ENCODE measurements around the gene ZP3. TPM values are rescaled to one million over a fixed set of nuclear protein-coding genes. Genes with fewer than 3 reads are reported as not detected.

Gene ZP3
- under 1 TPM; 0.25 to 0.47 TPM for total RNA-seq
- polyA plus RNA-seq = under 1 TPM; 0.43 to 0.45 TPM

DNA sequence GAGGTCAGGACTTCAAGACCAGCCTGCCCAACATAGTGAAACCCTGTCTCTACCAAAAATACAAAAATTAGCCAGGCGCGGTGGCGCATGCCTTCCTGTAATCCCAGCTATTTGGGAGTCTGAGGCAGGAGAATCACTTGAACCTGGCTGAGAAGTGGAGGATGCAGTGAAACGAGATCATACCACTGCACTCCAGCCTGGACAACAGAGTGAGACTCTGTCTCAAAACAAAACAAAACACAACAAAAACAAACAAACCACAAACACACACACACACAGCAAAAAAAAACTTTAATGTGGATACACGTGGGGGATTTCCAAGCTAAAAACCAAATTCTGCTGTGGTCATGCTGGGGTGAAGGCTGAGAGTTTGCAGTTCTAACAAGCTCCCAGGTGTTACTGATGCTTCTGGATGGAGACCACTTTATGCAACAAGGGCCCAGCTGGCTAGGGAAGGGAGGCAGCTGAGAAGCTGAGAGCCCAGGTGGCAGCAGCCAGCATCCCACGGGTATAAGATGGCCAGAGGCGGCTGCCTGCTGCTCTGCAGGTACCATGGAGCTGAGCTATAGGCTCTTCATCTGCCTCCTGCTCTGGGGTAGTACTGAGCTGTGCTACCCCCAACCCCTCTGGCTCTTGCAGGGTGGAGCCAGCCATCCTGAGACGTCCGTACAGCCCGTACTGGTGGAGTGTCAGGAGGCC lies at the start of gene ZP3:
Gene ZP3 (plus strand): TSS at position 538 of the 699 bp plus-strand sequence. CDS start 15 bp downstream, at position 553.
- no peaks in the 10 kb centered on the region for H3K4me1 ChIP-seq (ENCODE audit: control insufficient read depth in 4 of 4, insufficient read depth in 4 of 4, low read length in 3 of 4)
- 90% methylated on average over 10 of the region's 10 CpGs for WGBS
- no peak within 1 kb of the TSS for H3K4me3 ChIP-seq (ENCODE audit: low read depth in 1 of 3, low read length in 3 of 3)
- H3K36me3 ChIP-seq (ENCODE audit: control insufficient read depth in 4 of 4, insufficient read depth in 3 of 4, low read depth in 1 of 4, low read length in 3 of 4) = no peaks in the 10 kb centered on the region
- no peaks in the 10 kb centered on the region for H3K27me3 ChIP-seq (ENCODE audit: control insufficient read depth in 4 of 4, insufficient read depth in 4 of 4, low read length in 3 of 4)
- no peak for TF ChIP-seq JUND (IDR thresholded peaks at IDR 0.05)
- TF ChIP-seq, protein P1, sequence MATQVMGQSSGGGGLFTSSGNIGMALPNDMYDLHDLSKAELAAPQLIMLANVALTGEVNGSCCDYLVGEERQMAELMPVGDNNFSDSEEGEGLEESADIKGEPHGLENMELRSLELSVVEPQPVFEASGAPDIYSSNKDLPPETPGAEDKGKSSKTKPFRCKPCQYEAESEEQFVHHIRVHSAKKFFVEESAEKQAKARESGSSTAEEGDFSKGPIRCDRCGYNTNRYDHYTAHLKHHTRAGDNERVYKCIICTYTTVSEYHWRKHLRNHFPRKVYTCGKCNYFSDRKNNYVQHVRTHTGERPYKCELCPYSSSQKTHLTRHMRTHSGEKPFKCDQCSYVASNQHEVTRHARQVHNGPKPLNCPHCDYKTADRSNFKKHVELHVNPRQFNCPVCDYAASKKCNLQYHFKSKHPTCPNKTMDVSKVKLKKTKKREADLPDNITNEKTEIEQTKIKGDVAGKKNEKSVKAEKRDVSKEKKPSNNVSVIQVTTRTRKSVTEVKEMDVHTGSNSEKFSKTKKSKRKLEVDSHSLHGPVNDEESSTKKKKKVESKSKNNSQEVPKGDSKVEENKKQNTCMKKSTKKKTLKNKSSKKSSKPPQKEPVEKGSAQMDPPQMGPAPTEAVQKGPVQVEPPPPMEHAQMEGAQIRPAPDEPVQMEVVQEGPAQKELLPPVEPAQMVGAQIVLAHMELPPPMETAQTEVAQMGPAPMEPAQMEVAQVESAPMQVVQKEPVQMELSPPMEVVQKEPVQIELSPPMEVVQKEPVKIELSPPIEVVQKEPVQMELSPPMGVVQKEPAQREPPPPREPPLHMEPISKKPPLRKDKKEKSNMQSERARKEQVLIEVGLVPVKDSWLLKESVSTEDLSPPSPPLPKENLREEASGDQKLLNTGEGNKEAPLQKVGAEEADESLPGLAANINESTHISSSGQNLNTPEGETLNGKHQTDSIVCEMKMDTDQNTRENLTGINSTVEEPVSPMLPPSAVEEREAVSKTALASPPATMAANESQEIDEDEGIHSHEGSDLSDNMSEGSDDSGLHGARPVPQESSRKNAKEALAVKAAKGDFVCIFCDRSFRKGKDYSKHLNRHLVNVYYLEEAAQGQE (IDR thresholded peaks at IDR 0.05) = no peak
- TF ChIP-seq FOXA1 (IDR thresholded peaks at IDR 0.05) = no peak
- TF ChIP-seq FOXA2 (IDR thresholded peaks at IDR 0.05) = no peak
- TF ChIP-seq, protein P2, sequence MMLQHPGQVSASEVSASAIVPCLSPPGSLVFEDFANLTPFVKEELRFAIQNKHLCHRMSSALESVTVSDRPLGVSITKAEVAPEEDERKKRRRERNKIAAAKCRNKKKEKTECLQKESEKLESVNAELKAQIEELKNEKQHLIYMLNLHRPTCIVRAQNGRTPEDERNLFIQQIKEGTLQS (IDR thresholded peaks at IDR 0.05) = no peak
- TF ChIP-seq, protein P3, sequence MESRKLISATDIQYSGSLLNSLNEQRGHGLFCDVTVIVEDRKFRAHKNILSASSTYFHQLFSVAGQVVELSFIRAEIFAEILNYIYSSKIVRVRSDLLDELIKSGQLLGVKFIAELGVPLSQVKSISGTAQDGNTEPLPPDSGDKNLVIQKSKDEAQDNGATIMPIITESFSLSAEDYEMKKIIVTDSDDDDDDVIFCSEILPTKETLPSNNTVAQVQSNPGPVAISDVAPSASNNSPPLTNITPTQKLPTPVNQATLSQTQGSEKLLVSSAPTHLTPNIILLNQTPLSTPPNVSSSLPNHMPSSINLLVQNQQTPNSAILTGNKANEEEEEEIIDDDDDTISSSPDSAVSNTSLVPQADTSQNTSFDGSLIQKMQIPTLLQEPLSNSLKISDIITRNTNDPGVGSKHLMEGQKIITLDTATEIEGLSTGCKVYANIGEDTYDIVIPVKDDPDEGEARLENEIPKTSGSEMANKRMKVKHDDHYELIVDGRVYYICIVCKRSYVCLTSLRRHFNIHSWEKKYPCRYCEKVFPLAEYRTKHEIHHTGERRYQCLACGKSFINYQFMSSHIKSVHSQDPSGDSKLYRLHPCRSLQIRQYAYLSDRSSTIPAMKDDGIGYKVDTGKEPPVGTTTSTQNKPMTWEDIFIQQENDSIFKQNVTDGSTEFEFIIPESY (IDR thresholded peaks at IDR 0.05) = no peak
- TF ChIP-seq, protein P4, sequence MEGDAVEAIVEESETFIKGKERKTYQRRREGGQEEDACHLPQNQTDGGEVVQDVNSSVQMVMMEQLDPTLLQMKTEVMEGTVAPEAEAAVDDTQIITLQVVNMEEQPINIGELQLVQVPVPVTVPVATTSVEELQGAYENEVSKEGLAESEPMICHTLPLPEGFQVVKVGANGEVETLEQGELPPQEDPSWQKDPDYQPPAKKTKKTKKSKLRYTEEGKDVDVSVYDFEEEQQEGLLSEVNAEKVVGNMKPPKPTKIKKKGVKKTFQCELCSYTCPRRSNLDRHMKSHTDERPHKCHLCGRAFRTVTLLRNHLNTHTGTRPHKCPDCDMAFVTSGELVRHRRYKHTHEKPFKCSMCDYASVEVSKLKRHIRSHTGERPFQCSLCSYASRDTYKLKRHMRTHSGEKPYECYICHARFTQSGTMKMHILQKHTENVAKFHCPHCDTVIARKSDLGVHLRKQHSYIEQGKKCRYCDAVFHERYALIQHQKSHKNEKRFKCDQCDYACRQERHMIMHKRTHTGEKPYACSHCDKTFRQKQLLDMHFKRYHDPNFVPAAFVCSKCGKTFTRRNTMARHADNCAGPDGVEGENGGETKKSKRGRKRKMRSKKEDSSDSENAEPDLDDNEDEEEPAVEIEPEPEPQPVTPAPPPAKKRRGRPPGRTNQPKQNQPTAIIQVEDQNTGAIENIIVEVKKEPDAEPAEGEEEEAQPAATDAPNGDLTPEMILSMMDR (IDR thresholded peaks at IDR 0.05; ENCODE audit: low read depth, low read length, missing input control) = no peak
- no peak for TF ChIP-seq SP1 (IDR thresholded peaks at IDR 0.05)
- no peak for TF ChIP-seq HNF4G (IDR thresholded peaks at IDR 0.05)
- no peak for TF ChIP-seq NR2F2 (IDR thresholded peaks at IDR 0.05)
- TF ChIP-seq YY1 (IDR thresholded peaks at IDR 0.05) = no peak
- TF ChIP-seq RXRA (IDR thresholded peaks at IDR 0.05) = no peak
- TF ChIP-seq HNF4A (conservative IDR thresholded peaks at IDR 0.05) = no peak
- TF ChIP-seq, protein P5, sequence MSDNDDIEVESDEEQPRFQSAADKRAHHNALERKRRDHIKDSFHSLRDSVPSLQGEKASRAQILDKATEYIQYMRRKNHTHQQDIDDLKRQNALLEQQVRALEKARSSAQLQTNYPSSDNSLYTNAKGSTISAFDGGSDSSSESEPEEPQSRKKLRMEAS (IDR thresholded peaks at IDR 0.05) = no peak
- no peak for TF ChIP-seq RAD21 (IDR thresholded peaks at IDR 0.05)
- no peak for TF ChIP-seq GABPA (IDR thresholded peaks at IDR 0.05 in 1 of 2, conservative IDR thresholded peaks at IDR 0.05 in 1 of 2)
- no peak for TF ChIP-seq TAF1 (conservative IDR thresholded peaks at IDR 0.05)
- no peak for TF ChIP-seq EGR1 (IDR thresholded peaks at IDR 0.05; ENCODE audit: low read depth in 2 of 2)
- no peak within 1 kb of the TSS for H3K27ac ChIP-seq (ENCODE audit: low read depth in 1 of 2, low read length in 2 of 2)
- DNase-seq (ENCODE audit: low spot score) = no peak
- H3K9me3 ChIP-seq (ENCODE audit: control insufficient read depth in 4 of 4, low read length in 3 of 4) = no peaks in the 10 kb centered on the region
- H3K9ac ChIP-seq (ENCODE audit: low read depth in 1 of 2, low read length in 2 of 2) = no peak within 1 kb of the TSS
